Mucosa of rectum (tissue), 2 donors: Measurements from ENCODE around the gene NELL1.

Experiments used
- H3K27ac ChIP-seq, 2 donors: one replicate each; pipeline ENCODE4 v1.7.0; 2013; ENCODE audit warnings: inconsistent platforms in 2 of 2, low read depth in 2 of 2, low read length in 2 of 2
- H3K27me3 ChIP-seq, 2 donors: one replicate each; pipeline ENCODE4 v1.7.0; 2013; ENCODE audit warnings: low read length in 2 of 2; ENCODE audit not compliant: control insufficient read depth in 2 of 2, insufficient read depth in 2 of 2
- H3K36me3 ChIP-seq, 2 donors: one replicate each; pipeline ENCODE4 v1.7.0; 2013; ENCODE audit warnings: low read length in 2 of 2; ENCODE audit not compliant: control insufficient read depth in 2 of 2, insufficient read depth in 2 of 2
- H3K4me1 ChIP-seq, 2 donors: one replicate each; pipeline ENCODE4 v1.7.0; 2013; ENCODE audit warnings: low read length in 2 of 2, mild to moderate bottlenecking in 1 of 2; ENCODE audit not compliant: control insufficient read depth in 2 of 2, insufficient read depth in 2 of 2
- H3K4me3 ChIP-seq, 2 donors: one replicate each; pipeline ENCODE4 v1.7.0; 2013; ENCODE audit warnings: low read length in 2 of 2
- H3K9ac ChIP-seq, 2 donors: one replicate each; pipeline ENCODE4 v1.7.0; 2013; ENCODE audit warnings: low read length in 2 of 2, low read depth in 1 of 2, mild to moderate bottlenecking in 1 of 2
- H3K9me3 ChIP-seq, 2 donors: one replicate each; pipeline ENCODE4 v1.7.0; 2013; ENCODE audit warnings: low read length in 2 of 2; ENCODE audit not compliant: control insufficient read depth in 2 of 2
- donor health status: healthy.
- donor health status: Normal muscosa, but diverticular disease.

Gene NELL1

DNA sequence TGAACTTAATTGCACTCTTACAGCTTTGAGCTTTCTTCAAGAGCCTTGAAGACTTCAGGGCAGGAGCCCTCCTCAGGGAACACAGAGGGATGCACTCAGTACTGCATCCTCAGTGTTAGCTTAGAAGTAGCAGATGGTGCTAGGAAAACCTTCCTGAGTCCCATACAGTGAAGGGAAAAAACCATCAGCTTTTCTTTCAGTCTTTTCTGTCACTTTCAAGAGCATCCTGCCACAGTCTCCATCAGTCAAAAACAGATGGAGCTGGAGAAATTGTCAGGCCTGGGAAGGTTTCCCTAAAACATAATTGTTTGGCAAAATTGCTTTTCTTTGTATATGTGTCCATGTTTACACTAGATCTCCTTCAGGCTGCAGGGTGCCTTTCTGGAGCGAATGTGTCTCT lies 384.1 kb downstream of the NELL1 start:
- Histone ChIP-seq H3K9ac (no peak overlapping the region), H3K36me3 (no peaks in the 10 kb centered on the region), H3K9me3 (no peaks in the 10 kb centered on the region), H3K27me3 (no peaks in the 10 kb centered on the region), H3K4me3 (no peak overlapping the region), H3K27ac (no peak overlapping the region), H3K4me1 (no peaks in the 10 kb centered on the region)

DNA sequence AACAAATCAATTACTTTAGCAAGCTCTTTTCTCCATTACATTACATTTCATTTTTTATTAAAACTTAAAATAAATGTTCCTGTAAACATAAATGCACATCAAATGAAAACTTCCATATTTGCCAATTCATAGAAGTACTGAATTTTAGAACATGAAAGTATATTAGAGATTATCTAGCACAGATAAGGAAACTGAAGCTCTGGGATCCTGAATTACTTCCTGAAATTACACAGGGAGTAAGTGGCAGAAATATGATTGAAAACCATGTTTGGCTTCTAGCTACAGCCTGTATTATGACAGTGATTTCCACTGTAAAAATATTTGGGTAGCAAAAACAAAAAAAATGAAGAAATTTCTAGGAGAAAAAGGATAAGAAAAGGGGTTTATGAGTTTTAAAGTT lies 387.3 kb downstream of the NELL1 start:
- no peak overlapping the region for H3K4me3 ChIP-seq
- no peaks in the 10 kb centered on the region for H3K36me3 ChIP-seq
- no peak overlapping the region for H3K9ac ChIP-seq
- H3K27me3 ChIP-seq, result no peaks in the 10 kb centered on the region
- no peaks in the 10 kb centered on the region for H3K4me1 ChIP-seq
- no peaks in the 10 kb centered on the region for H3K9me3 ChIP-seq
- H3K27ac ChIP-seq, result no peak overlapping the region

DNA sequence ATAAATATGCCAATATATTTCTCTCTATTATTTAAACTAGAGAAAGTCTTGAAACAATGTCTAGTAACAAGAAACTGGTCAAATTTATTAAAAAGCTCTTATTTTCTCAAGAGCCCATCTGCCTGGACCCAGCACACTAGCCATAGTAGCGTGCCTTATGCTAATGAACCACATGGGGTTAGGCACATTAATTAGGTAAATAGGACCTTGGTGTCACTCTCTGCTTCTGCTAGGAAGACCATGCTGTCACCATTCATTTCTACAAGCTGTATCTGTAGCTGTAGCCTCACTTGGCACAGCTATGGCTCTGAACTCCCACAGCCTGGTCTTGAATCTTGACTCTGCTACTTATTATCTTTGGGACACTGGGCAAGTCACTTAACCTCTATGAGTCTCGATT lies 390.5 kb downstream of the NELL1 start:
- no peaks in the 10 kb centered on the region for H3K36me3 ChIP-seq
- H3K4me1 ChIP-seq, result no peaks in the 10 kb centered on the region
- H3K4me3 ChIP-seq, result no peak overlapping the region
- H3K9me3 ChIP-seq, result no peaks in the 10 kb centered on the region
- no peak overlapping the region for H3K27ac ChIP-seq
- no peak overlapping the region for H3K9ac ChIP-seq
- no peaks in the 10 kb centered on the region for H3K27me3 ChIP-seq

DNA sequence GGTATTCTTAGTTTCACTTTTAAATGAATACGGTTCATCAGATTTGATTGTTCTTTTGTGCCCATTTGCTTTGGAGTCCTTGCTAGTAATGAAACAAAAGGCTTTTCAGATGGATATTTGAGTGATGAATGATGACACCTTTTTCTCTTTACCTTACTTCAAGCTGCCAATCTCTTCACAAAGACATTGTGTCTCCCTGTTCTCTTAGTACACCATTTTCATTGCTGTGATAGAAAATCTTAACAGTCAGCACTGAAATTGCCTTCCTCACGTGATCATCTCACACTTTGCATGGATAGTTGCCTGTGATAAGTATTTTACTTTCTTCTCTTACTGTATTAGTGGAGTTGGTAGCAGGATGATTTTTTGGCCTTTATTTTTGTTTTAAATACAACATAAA lies 396.6 kb downstream of the NELL1 start:
- no peaks in the 10 kb centered on the region for H3K9me3 ChIP-seq
- no peak overlapping the region for H3K27ac ChIP-seq
- no peaks in the 10 kb centered on the region for H3K27me3 ChIP-seq
- H3K36me3 ChIP-seq, result no peaks in the 10 kb centered on the region
- H3K4me3 ChIP-seq, result peak overlapping the region in 1 of 2 donors; percentile 6
- H3K4me1 ChIP-seq, result no peaks in the 10 kb centered on the region
- H3K9ac ChIP-seq, result no peak overlapping the region

DNA sequence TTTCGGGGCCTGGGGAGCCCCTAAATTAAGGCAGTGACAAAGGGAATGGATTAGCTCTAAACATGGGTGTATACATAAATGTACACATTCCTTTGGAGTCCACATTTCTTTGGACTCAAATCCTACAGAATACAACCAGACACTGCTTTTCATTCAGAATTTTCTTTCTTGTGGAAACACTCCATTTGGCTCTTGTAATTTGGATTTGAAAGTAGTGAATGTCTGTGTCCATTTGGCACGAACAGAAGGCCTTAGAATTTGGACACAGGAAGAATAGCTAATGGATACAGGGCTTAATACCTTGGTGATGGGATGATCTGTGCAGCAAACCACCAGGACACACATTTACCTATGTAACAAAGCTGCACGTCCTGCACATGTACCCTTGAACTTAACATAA lies 399.5 kb downstream of the NELL1 start:
- no peaks in the 10 kb centered on the region for H3K9me3 ChIP-seq
- no peaks in the 10 kb centered on the region for H3K4me1 ChIP-seq
- H3K4me3 ChIP-seq, result no peak overlapping the region
- no peaks in the 10 kb centered on the region for H3K27me3 ChIP-seq
- H3K36me3 ChIP-seq, result no peaks in the 10 kb centered on the region
- H3K9ac ChIP-seq, result no peak overlapping the region
- no peak overlapping the region for H3K27ac ChIP-seq

DNA sequence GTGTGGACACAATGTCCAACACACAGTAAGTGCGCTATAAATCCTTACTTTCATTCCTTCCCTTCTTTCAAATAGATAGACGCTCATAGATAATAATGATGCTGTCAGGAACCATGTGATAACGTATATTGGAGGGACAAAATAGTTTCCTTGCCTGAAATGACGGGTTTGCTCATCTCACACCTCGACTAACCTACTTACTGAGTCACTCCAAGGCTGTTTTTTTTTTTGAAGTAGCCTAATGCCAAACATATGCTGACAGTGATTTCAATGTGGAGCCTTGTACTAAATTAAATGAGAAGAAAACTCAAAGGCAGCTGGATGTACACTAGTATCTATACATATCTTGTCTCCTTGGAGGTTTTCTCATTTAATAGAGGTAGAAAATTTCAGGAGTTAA lies 400.5 kb downstream of the NELL1 start:
- H3K9me3 ChIP-seq, result no peaks in the 10 kb centered on the region
- no peak overlapping the region for H3K27ac ChIP-seq
- H3K4me3 ChIP-seq, result no peak overlapping the region
- H3K9ac ChIP-seq, result no peak overlapping the region
- no peaks in the 10 kb centered on the region for H3K27me3 ChIP-seq
- H3K36me3 ChIP-seq, result no peaks in the 10 kb centered on the region
- H3K4me1 ChIP-seq, result no peaks in the 10 kb centered on the region

DNA sequence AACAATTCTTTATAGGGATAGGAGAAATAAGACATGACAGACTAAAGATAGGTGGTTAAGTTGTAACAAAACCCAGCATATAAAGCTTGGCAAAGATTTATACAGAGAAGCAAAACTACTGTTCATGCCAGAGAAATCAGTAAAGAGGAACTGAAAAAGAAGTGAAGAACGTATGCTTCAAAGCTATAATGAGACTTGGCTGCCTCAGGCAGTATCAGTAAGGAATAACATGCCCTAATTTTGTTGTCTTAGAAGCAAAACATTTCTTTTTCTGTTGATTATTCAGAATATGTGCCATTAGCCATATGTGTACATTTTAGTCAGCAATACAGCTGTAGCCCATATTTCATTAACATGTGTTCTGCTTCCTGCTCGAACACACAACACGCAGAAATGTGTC lies 403.2 kb downstream of the NELL1 start:
- H3K4me1 ChIP-seq, result no peaks in the 10 kb centered on the region
- H3K27ac ChIP-seq, result no peak overlapping the region
- no peaks in the 10 kb centered on the region for H3K27me3 ChIP-seq
- no peaks in the 10 kb centered on the region for H3K36me3 ChIP-seq
- no peak overlapping the region for H3K9ac ChIP-seq
- no peaks in the 10 kb centered on the region for H3K9me3 ChIP-seq
- no peak overlapping the region for H3K4me3 ChIP-seq

DNA sequence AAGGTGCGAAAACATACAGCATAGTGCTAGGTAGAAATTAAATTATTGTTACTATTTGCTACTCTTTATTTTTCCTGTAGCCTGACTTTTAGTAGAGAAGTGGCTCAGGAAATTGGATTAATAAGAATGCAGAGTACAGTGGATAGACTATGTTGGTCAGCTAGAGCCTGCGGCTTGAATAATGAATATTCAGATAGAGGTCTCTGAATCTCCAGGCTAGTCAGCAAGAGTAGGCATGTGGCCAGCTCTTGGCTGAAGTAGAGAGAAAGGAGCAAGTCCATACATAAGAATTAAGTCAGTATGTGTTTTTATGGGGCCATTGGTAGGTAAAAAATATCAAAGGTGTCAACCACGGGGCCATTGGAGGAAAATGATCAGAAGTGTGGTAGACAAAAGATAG lies 413.5 kb downstream of the NELL1 start:
- H3K27me3 ChIP-seq, result no peaks in the 10 kb centered on the region

DNA sequence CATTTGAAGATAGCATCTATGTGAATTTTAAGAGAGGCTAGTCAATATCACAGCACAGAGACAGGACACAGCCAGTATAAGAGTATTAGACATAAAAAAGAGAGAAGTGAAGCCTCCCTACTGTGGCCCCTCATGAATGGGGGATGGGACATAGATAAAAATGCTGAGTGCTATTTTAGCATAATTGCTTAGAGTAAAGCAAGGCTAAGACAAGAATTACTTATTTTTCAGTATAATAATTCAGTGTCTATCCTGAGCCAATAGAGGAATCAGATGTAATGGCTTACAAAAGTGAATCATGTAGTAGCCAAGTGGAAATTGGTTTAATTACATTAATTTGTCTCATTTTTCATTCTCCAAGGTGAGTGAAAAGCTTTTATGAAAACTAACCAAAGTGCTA lies 419.5 kb downstream of the NELL1 start:
- Histone ChIP-seq H3K27ac (no peak overlapping the region), H3K9me3 (no peaks in the 10 kb centered on the region), H3K36me3 (no peaks in the 10 kb centered on the region), H3K9ac (no peak overlapping the region), H3K4me3 (no peak overlapping the region), H3K27me3 (no peaks in the 10 kb centered on the region), H3K4me1 (no peaks in the 10 kb centered on the region)

More for the DNA sequence above, 413.5 kb downstream of the NELL1 start:
- Histone ChIP-seq H3K36me3 (no peaks in the 10 kb centered on the region), H3K9ac (no peak overlapping the region), H3K4me3 (no peak overlapping the region), H3K27ac (no peak overlapping the region), H3K9me3 (no peaks in the 10 kb centered on the region), H3K4me1 (no peaks in the 10 kb centered on the region)

DNA sequence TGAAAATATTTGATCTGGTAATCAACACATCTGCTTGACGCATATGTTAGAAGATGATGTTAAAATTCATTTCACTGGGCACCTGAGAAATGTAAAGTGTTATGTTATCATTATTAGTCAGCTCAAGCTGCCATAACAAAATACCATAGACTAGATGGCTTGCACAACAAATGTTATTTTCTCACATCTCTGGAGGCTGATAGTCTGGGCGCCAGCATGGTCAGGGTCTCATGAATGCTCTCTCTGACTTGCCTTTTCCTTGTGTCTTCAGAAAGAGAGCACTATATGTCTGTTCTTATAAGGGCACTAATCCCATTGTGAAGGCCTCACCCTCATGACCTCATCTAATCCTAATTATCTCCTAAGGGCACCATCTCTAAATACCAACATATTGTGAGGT lies 435.3 kb downstream of the NELL1 start:
- Histone ChIP-seq H3K27ac (no peak overlapping the region), H3K4me3 (no peak overlapping the region), H3K9ac (no peak overlapping the region), H3K27me3 (no peaks in the 10 kb centered on the region), H3K4me1 (no peaks in the 10 kb centered on the region), H3K9me3 (no peaks in the 10 kb centered on the region), H3K36me3 (no peaks in the 10 kb centered on the region)

DNA sequence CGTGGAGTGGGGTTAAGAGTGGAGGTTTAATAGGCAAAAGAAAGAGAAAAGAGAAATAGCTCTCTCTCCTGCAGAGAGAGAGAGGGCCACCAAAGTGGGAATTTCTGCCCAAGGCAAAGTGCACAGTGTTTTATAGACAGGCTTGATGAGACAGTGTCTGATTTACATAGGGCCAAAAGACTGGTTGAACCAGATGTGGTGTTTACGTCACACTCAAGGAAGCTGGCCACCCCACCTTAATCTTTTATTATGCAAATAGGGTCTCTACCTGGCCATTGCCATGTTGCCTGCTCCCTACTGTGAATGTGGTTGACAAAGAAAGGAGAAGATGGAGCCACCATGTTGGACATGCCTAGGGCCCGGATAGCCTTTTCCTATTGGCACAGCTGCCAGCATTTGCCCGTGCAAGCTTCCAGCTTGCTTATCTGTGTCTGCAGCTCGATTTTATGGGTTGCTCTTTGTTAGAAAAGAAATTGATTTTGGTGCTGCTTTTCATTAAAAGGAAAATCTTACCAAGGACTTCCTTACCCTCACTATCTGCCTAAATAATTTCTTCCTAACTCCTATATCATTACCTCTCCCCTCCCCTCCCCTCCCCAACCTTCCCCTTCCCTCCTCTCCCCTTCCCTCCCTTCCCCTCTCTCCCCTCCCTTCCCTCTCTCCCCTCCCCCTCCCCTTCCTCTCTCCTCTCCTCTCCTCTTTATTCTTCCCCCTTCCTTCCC lies 436.0 kb downstream of the NELL1 start:
- Histone ChIP-seq H3K36me3 (no peaks in the 10 kb centered on the region), H3K27ac (no peak overlapping the region), H3K4me1 (no peaks in the 10 kb centered on the region), H3K27me3 (no peaks in the 10 kb centered on the region), H3K9ac (no peak overlapping the region), H3K4me3 (no peak overlapping the region), H3K9me3 (no peaks in the 10 kb centered on the region)
